ENCODE results near the gene KAT8. TPM values are rescaled to one million over a fixed set of nuclear protein-coding genes. Genes with fewer than 3 reads are reported as not detected.

Gene KAT8
- total and polyA plus RNA-seq, 2 of the 13 experiments (the other 11 are each of a cell fraction or from before 2014, with no cell fraction given), result 79.0 to 84.2 TPM

- TF ChIP-seq REST (IDR thresholded peaks at IDR 0.05; ENCODE audit: borderline replicate concordance in 1 of 2, low read depth in 1 of 2, low read length in 2 of 2), result no peak
- no peak; the same call in 1 of the 2 replicates for TF ChIP-seq NR0B2 (CRISPR knock-in tag; IDR thresholded peaks at IDR 0.05)
- 0 out of 2 replicates have a peak, but pooled peaks have one; percentile 52 for TF ChIP-seq CCDC6 (CRISPR knock-in tag; IDR thresholded peaks at IDR 0.05)
- no peak for TF ChIP-seq TBP (CRISPR knock-in tag; IDR thresholded peaks at IDR 0.05)
- peak; percentile 97; the same call in 1 of the 3 replicates for TF ChIP-seq MXI1 (IDR thresholded peaks at IDR 0.05; ENCODE audit: borderline replicate concordance, low read depth, low read length)
- no peak for TF ChIP-seq NFE2L2 (IDR thresholded peaks at IDR 0.05; ENCODE audit: low read length)
- 0 out of 2 replicates have a peak, but pooled peaks have one; percentile 72 for TF ChIP-seq PAX8 (CRISPR knock-in tag; IDR thresholded peaks at IDR 0.05; ENCODE audit: borderline replicate concordance)
- TF ChIP-seq NFIC (IDR thresholded peaks at IDR 0.05; ENCODE audit: low read length), result no peak
- no peak for TF ChIP-seq ZNF576 (CRISPR knock-in tag; IDR thresholded peaks at IDR 0.05)
- TF ChIP-seq HNF4G (IDR thresholded peaks at IDR 0.05; ENCODE audit: borderline replicate concordance, low read depth, low read length), result no peak
- TF ChIP-seq HNF4G (CRISPR knock-in tag; IDR thresholded peaks at IDR 0.05; ENCODE audit: borderline replicate concordance, low read depth), result no peak; the same call in none of the 2 replicates
- TF ChIP-seq ZBTB8A (CRISPR knock-in tag; IDR thresholded peaks at IDR 0.05; ENCODE audit: borderline replicate concordance, low read depth), result no peak
- TF ChIP-seq ZNF282 (IDR thresholded peaks at IDR 0.05; ENCODE audit: partially characterized antibody), result no peak
- no peak for TF ChIP-seq TCF12 (IDR thresholded peaks at IDR 0.05)
- no peak for TF ChIP-seq TCF12 (CRISPR knock-in tag; IDR thresholded peaks at IDR 0.05)
- TF ChIP-seq NFRKB (IDR thresholded peaks at IDR 0.05), result no peak
- no peak for TF ChIP-seq HNF1A (IDR thresholded peaks at IDR 0.05; ENCODE audit: low read depth)
- 0 out of 2 replicates have a peak, but pooled peaks have one; percentile 35 for TF ChIP-seq HNF1A (CRISPR knock-in tag; IDR thresholded peaks at IDR 0.05; ENCODE audit: borderline replicate concordance)
- TF ChIP-seq RARG (CRISPR knock-in tag; IDR thresholded peaks at IDR 0.05; ENCODE audit: low read depth), result no peak
- peak; percentile 72 for TF ChIP-seq SPEN (CRISPR knock-in tag; IDR thresholded peaks at IDR 0.05; ENCODE audit: low read depth)
Observed at GRCh38 chr16:31142109-31143010, 24.9 kb downstream of the KAT8 start (continued).

All from HepG2 (cell line).